ENCODE results near the gene KCNH6.

The KCNH6 gene

DNA sequence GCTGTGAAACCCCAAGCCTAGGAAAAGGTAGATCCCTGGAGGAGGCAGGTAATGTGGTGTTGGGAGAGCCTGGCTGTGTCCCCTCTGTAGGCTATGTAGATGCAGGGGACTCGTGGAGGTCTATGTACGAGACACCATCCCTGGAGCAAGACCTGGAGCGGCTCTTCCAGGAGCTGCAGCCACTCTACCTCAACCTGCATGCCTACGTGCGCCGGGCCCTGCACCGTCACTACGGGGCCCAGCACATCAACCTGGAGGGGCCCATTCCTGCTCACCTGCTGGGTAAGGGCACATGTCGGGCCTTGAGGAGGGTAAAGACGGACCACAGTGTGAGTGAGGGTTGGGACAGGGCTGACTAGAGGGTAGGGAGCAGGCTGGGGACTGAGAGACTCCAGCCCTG is 34.3 kb upstream of the KCNH6 start:
- DNase-seq (ENCODE audit: low read depth): no peak

DNA sequence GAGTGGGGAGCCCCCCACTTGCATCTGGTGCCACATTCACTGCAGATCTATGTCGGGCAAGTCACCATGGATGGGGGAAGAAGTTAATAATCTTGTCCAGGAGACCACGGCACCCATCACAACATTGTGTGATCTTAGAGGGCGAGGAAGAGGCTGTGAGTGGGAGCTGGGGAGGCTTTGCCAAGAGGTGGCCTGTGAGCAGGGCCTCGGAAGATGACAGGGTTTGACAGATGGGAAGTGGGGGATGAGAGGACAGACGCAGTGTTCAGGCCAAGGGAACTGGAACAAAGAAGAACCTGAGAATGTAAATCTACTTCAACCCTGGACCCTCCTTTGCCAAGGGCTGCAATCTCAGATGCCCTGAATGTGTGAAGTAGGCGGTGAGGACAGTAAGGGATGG is 33.9 kb upstream of the KCNH6 start:
- no peak for DNase-seq (ENCODE audit: low read depth)

DNA sequence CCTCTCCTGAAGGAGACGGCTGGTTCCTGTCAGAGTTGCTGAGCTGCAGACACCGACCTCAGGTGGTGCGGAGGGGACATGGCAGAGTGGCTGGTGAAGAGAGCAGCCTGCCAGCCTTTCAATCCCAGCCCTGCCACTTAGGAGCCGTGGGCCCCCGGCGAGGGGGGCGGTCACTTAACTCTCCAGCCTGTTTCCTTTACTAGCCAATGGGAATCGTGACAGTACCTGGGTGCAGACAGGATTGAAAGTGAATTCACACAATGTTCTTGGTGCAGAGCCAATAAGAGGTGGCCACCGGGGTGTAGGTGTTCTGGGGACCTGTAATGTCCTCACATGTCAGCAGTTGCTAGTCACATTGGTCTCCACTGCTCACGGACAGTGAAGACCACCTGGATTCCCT is 32.8 kb upstream of the KCNH6 start:
- no peak for DNase-seq (ENCODE audit: low read depth)

DNA sequence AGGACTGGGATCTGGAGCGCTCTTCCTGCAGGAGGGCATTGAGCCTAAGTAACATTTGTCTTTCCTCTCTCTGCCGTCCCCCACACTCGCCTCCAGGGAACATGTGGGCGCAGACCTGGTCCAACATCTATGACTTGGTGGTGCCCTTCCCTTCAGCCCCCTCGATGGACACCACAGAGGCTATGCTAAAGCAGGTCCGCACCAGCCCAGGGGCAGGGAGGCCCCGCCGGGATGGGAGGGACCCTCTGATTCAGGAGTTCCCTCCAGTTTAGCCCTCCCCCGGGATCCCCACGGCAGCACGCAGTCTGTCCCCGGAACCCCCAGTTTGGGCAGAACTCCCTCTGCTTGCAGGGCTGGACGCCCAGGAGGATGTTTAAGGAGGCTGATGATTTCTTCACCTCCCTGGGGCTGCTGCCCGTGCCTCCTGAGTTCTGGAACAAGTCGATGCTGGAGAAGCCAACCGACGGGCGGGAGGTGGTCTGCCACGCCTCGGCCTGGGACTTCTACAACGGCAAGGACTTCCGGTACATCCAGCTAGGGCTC is 32.2 kb upstream of the KCNH6 start:
- DNase-seq (ENCODE audit: low read depth): no peak

DNA sequence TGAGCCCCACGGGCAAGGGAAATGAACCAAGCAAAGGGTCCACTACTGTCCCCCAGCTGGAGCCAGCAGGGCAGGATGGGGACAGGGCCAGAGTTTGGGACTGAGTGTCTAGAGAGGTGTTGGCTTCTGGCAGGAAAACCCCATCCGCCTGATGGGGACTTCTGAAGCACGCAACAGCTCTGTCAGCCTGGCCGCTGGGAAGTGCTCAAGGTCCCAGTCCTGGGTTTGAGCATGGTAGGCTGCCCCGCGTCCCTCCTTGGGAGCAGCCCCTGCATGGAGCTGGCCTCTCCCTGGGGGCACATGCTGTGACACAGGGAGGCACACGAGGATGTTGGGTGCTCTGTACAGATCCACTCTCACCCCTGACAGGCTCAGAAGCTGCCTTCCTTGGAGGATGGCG is 31.7 kb upstream of the KCNH6 start:
- DNase-seq (ENCODE audit: low read depth): no peak

DNA sequence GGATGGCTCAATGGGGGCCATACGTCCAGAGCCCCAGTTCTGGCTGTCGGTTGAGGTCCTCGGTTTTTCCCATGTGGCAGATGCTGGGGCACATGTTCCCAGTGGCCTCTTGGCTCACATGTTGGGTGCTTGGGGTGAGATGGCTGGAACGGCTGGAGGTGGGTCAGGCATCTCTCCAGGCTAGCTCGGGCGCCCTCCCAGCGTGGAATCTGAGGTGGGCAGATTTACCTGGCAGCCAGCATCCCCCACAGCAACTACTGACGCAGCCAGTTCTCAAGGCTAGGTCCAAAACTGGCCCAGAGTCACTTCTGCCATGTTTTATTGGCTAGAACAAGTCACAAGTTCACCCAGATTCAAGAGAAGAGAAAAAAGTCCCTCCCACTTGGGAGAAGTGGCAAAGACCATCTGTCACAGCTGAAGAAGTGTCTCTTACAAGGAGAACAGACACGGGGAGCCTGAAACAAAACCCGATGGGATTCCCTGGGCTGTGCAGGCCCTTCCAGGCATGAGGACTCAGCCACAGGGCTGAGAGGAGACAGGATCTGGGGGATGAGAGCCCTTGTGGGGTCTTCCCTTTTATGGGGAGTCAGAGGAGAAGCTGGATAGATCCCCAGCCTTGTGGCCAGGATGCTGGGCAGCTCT is 31.1 kb upstream of the KCNH6 start:
- no peak for DNase-seq (ENCODE audit: low read depth)

DNA sequence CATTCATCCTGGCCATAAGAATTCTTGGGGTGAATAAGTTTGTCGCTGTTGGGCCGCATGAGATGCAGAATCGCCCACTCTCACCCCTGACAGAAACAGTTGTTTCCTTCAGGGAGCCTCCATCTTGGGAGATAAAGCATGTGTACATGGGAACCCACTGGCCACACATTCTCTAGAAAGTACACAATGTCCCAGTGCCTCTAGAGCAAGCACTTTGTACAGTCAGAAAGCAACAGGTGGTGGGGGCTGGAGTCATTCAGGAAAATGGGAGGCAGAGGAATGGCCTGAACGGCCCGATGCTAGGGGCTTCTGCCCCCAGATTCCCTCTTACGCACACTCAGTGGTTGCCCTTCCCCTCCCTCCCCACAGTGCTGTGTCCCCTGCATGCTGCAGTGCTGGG is 30.2 kb upstream of the KCNH6 start:
- no peak for DNase-seq (ENCODE audit: low read depth)

DNA sequence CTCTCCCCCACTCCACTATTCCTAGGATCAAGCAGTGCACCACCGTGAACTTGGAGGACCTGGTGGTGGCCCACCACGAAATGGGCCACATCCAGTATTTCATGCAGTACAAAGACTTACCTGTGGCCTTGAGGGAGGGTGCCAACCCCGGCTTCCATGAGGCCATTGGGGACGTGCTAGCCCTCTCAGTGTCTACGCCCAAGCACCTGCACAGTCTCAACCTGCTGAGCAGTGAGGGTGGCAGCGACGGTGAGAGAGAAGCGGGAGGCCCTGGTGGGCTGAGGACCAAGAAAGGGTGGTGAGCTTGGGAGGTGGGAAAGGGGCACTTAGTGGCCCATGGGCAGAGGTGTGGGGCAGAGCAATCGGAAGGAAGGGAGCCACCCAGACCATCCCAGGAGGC is 29.7 kb upstream of the KCNH6 start:
- no peak for DNase-seq (ENCODE audit: low read depth)

DNA sequence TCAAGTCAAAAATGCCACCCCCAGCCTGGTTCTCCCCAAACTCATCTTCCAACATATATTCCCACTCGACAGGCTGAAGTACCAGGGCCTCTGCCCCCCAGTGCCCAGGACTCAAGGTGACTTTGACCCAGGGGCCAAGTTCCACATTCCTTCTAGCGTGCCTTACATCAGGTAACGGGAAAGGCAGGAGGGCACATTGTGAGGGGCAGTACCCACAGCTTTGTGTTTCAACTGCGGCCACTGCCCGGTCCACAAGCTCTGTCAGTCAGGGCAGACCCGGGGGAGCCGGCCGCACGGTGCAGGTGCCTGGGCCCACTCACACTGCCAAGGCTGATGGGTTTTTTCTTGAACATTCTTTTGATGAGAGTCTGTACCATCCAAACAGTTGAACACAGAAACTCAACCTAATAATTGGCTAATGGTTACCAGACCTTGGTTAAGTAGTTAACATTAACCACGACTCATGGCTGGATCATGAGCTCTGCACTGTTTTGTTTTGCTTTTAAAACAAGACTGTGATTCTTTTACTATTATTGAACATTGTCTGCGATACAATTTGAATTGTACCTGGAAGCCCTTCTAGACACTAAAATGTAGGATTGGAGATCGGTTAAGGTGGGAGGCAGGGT is 28.7 kb upstream of the KCNH6 start:
- DNase-seq (ENCODE audit: low read depth): no peak

DNA sequence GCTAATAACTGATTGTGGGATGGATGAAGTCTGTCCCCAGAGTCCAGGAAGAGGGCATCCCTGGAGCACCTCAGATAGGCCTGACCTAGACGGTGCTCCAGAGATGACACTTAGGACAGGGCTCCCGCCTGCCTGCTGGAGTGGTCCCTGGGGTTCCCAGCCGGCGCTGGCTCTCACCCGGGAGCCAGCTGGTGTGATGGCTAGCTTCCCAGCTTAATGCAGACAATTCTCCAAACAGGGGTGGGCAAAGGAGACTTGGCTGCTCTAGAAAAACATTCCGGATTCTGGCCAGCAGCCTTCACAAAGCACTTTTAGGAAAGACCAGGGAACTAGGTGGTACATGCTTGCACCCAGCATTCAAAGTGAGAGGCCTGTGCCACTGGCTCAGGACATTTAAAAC is 27.7 kb upstream of the KCNH6 start:
- no peak for DNase-seq (ENCODE audit: low read depth)

DNA sequence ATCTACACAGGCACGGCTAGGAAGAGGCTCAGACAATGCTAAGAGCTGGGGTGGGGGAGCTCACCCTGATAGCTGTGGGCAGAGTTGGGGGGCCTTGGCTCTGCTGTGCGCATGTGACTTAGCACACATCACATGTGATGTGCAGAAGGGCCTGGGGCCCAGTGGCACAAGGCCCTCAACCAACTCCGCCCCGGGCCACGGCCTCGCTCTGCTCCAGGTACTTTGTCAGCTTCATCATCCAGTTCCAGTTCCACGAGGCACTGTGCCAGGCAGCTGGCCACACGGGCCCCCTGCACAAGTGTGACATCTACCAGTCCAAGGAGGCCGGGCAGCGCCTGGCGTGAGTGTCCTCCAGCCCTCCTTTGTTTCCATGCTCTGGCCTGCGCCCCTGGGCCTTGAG is 27.0 kb upstream of the KCNH6 start:
- no peak for DNase-seq (ENCODE audit: low read depth)

DNA sequence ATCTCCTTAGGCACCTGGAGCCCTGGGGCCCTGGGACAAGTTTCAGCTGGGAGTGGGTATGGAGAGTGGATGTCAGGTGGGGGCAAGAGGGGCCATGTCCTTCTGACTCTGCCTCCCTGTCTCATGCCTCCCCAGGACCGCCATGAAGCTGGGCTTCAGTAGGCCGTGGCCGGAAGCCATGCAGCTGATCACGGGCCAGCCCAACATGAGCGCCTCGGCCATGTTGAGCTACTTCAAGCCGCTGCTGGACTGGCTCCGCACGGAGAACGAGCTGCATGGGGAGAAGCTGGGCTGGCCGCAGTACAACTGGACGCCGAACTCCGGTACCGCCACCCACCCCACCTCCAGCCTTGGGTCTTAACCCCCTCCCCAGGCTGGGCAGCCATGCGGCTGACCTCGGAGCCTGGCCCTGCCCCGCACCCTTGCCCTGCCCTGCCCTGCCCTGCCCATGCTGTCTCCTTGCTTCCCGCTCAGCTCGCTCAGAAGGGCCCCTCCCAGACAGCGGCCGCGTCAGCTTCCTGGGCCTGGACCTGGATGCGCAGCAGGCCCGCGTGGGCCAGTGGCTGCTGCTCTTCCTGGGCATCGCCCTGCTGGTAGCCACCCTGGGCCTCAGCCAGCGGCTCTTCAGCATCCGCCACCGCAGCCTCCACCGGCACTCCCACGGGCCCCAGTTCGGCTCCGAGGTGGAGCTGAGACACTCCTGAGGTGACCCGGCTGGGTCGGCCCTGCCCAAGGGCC is 26.3 kb upstream of the KCNH6 start:
- no peak for DNase-seq (ENCODE audit: low read depth)

DNA sequence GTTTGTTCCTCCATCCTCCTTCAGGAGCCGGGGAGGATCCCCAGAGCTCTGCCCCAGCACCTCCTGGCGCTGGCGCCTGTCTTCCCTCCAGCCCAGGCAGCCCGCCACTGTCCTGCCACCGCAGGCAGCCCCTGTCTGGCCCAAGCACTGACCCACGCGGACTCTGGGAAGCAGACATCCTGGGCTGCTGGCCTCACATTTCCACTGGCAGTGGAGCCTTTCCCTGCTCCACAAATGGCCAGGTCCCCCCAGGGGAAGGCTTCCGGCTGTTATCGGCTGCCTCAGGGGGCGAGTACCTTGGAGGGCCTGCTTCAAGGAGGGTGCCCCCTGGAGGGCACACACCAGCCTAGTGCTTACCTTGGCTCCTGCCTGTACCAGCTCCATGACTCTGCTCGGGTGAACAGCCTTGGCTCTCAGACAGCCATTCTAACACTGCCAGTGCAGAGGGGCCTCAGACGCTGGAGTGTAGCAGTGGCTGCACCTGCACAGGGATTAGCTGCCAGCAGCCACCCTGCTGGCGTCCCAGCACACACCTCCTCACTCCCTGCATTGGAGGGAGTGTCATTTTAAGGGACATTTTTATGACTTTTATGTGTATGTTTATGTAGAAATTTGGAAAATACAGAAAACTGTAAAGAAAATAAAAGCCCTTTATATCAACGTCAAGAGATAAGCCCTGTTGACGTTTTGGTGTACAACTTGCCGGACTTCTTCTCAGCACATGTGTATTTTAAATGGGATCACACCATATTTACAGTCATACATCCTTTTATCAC is 25.3 kb upstream of the KCNH6 start:
- DNase-seq (ENCODE audit: low read depth): no peak

DNA sequence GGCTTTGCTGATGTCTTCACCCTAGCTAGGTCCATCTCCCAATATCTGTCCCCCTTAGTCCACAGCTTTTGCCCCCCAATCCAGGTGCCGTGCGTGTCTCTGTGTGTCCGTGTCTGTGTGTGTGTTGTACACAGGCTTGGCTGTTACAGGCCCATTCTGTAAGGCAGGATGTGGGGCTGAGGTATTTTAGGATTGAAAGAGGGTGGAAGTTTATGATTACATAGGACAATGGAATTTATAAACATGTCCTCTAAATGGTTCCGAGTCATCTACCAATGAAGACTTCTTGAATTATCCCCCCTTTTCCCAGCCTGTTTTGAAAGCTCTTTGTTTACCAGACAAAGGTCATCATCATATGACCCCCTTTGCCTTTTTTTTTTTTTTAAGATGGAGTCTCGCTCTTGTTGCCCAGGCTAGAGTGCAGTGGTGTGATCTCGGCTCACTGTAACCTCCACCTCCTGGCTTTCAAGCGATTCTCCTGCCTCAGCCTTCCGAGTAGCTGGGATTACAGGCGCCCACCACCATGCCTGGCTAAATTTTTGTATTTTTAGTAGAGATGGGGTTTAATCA is 24.4 kb upstream of the KCNH6 start:
- DNase-seq (ENCODE audit: low read depth): peak; percentile 52

DNA sequence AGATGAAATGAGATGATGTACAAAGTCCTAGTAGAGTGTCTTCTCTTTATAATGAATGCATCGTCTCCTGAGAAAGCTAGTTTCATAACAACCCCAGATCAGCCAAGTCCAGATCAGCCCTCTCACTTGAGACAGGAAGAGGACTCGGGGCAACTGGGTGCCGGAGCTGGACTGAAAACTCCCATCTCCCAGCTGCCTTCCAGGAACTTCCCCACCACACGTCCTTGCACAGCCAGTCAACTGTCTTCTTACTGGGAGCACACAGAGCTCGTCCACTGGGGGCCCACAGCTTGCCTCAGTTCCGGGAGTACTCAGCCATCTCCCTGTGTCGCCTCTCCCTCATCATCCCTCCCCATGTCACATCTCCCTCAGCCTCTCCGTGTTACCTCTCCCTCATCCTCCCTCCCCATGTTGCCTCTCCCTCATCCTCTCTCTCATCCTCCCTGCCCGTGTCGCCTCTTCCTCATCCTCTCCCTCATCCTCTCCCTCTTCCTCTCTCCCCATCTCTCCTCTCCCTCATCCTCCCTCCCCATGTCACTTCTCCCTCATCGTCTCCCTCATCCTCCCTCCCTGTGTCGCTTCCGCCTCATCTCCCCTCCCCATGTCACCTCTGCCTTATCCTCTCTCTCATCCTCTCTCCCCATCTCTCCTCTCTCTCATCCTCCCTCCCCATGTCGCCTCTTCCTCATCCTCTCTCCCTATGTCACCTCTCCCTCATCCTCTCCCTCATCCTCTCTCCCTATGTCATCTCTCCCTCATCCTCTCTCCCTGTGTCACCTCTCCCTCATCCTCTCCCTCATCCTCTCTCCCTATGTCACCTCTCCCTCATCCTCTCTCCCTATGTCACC is 22.4 kb upstream of the KCNH6 start:
- DNase-seq (ENCODE audit: low read depth): no peak

DNA sequence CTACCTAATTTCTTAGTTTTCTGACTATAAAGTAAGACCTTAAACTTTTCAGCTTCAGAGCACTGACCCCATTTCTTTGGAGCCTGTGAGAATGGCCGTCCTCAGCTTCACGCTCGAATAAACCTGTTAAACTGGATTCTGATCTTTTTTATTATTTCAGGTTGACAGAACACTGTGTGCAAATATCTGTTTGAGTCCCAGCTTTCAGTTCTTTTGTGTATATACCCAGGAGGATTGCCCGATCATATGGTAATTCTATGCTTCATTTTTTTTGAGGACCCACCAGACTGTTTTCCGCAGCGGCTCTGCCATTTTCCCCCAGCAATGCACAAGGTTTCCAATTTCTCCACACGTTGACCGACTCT is 19.8 kb upstream of the KCNH6 start:
- DNase-seq (ENCODE audit: low read depth): no peak

DNA sequence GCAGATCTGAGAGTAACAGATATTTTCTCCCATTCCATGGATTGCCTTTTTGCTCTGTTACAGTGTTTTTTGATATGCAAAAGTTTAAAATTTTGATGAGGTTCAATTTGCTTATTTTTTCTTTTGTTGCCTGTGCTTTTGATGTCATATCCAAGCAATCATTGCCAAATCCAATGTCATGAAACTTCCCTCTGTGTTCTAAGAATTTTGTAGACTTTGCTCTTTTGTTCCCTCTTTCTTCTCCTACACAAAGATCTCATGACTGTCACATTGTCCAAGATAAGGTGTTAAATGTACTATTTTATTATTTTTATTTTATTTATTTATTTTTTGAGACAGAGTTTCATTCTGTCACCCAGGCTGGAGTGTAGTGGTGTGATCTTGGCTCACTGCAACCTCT is 18.9 kb upstream of the KCNH6 start:
- DNase-seq (ENCODE audit: low read depth): no peak

DNA sequence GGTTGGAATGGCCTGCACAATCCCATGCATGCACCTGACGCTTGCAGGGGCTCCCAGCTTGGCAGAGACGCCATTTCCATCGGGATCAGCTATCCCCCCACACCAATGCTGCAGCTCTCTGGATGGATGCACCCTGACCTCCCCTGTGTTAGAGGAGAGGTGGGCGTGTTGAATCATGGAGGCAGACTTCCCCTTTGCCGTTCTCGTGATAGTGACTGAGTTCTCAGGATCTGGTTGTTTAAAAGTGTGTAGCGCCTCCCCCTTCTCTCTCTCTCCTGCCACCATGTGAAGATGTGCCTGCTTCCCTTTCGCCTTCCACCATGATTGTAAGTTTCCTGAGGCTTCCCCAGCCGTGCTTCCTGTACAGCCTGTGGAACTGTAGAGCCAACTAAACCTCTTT is 17.8 kb upstream of the KCNH6 start:
- no peak for DNase-seq (ENCODE audit: low read depth)

DNA sequence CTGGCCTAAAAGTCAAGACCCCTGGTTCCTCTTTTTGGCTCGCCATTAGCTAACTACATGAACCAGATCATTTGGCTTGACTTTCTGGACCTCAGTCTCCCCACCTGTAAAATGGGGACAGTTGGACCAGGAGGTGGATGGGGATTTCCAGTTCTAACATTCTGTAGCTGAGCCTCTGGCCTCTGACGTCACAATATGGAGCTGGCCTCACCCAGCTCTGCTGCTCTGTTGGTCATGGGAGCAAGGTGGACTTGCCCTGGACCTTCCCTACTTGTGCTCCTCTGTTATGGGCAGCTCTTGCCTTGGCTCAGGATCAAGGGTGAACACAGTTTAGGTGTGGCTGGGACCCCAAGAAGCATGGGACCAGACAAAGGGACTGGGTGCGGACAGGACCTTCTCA is 16.5 kb upstream of the KCNH6 start:
- DNase-seq (ENCODE audit: low read depth): no peak

DNA sequence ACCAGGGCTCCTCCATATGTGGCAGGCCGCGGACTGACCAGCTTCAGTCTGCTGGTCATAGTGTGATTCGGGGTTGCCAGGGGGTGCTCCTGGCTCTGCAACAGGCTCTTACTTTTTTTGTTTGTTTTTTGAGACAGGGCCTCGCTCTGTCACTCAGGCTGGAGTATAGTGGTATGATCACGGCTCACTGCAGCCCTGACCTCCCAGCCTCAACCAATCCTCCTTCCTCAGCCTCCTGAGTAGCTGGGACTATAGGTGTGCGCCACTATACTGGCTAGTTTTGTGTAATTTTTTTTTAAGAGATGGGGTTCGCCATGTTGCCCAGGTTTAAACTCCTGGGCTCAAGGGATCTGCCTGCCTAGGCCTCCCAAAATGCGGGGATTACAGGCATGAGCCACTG is 11.8 kb upstream of the KCNH6 start:
- no peak for DNase-seq (ENCODE audit: low read depth)

DNA sequence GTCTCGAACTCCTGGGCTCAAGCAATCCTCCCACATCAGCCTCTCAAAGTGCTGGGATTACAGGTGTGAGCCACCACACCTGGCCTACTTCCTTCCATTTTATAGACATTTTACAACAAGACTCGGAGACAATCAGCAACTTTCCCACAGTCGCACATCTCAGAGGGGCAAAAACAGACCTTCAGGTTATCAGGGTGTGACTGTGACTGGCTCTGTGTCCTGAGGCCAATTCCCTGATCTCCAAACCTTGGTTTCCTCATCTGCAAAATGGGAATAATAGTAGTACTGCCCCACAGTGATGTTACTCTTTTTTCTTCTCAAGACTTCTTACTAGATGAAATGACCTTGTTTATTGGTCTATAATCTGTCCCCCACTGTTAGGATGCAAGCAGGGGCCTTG is 10.8 kb upstream of the KCNH6 start:
- no peak for DNase-seq (ENCODE audit: low read depth)

All from non-pigmented ciliary epithelial cell (primary cell).